Osteoblast (primary cell): Measurements from ENCODE around the gene SHFL. TPM values are rescaled to one million over a fixed set of nuclear protein-coding genes. Genes with fewer than 3 reads are reported as not detected.
A peak's percentile ranks its signal among the peaks of the same experiment; 100 is the strongest.

Source experiments
- DNase-seq: peaks from one replicate; pipeline ENCODE4 v3.0.0; 2011; ENCODE audit warnings: low spot score, mixed read lengths; ENCODE audit not compliant: insufficient read length; ENCODE audit errors: missing footprints
- H2AFZ ChIP-seq: 2 replicates; pipeline ENCODE4 v1.6.0; 2011; ENCODE audit warnings: mild to moderate bottlenecking, low read length
- H3K27ac ChIP-seq: 2 replicates; pipeline ENCODE4 v1.5.1; 2011; ENCODE audit warnings: mild to moderate bottlenecking, low read depth, low read length, moderate library complexity
- H3K27me3 ChIP-seq: 2 replicates; pipeline ENCODE4 v1.6.0; 2012; ENCODE audit warnings: mild to moderate bottlenecking, control low read depth, inconsistent platforms, low read length, moderate library complexity; ENCODE audit not compliant: insufficient read depth
- H3K36me3 ChIP-seq: 2 replicates; pipeline ENCODE4 v1.5.1; 2011; ENCODE audit warnings: mild to moderate bottlenecking, low read length, control low read depth, moderate library complexity; ENCODE audit not compliant: insufficient read depth
- H3K4me1 ChIP-seq: 2 replicates; pipeline ENCODE4 v1.5.1; 2011; ENCODE audit warnings: mild to moderate bottlenecking, low read length, control low read depth, moderate library complexity; ENCODE audit not compliant: insufficient read depth
- H3K4me2 ChIP-seq: 2 replicates; pipeline ENCODE4 v1.6.0; 2011; ENCODE audit warnings: mild to moderate bottlenecking, low read length; ENCODE audit not compliant: insufficient read depth
- H3K4me3 ChIP-seq: fragments of 200-600 bp; sonication (generic); 3 replicates; pipeline ENCODE4 v1.5.1; 2012; ENCODE audit warnings: mild to moderate bottlenecking, low read length, inconsistent platforms; ENCODE audit not compliant: insufficient read depth
- H3K79me2 ChIP-seq: 2 replicates; pipeline ENCODE4 v1.6.0; 2012; ENCODE audit warnings: mild to moderate bottlenecking, low read length, control low read depth, inconsistent platforms; ENCODE audit not compliant: insufficient read depth
- H3K9me3 ChIP-seq: 2 replicates; pipeline ENCODE4 v1.5.1; 2011; ENCODE audit warnings: low read depth, low read length, control low read depth
- H4K20me1 ChIP-seq: 2 replicates; pipeline ENCODE4 v1.6.0; 2012; ENCODE audit warnings: mild to moderate bottlenecking, low read length, control low read depth; ENCODE audit not compliant: insufficient read depth
- total RNA-seq: library from RNA; depleted of rRNA; stranded (reverse); fragments of >200 nt; gene quantifications from 2 replicates; pipeline ENCODE4 v1.2.3, GENCODE V29; 2012
- TF ChIP-seq, protein P1 (sequence below): IDR thresholded peaks from 2 replicates; pipeline ENCODE4 v1.5.1; 2011; ENCODE audit warnings: mild to moderate bottlenecking, low read depth, low read length, moderate library complexity; ENCODE audit errors: extremely low read depth

The SHFL gene
- total RNA-seq, 1 donor = 22.4 TPM

DNA sequence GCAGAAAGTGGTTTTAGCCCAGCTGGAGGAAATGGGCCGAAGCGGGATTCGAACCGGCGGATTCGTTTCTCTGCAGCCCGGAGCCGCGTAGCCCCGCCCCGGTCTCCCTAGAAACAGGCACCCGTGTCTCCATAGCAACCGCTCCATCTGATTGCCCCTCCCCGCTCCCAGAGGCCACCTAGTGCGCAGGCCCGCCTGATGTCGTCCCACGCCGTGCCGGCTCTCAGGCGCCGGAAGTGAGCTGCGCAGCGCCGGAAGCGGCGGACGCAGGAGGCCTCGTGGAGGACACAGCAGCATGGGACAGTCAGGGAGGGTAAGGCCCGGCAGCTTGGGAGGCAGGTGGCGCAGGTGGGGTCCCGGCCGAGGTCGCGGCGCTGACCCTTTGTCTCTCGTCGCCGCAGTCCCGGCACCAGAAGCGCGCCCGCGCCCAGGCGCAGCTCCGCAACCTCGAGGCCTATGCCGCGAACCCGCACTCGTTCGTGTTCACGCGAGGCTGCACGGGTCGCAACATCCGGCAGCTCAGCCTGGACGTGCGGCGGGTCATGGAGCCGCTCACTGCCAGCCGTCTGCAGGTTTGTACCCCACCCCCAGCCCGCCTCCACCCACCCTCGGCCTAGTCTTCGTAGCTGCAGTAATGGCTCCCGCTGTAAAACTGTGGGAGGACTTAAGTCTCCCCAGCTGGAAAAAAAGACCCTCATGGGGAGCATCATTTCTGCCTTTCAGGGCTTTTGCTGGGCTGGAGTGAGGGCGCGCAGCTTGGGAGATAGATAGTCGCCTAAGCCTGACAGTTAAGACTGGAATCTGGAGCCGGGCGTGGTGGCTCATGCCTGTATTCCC lies 20.2 kb downstream of the SHFL start, which contains the start of gene PPAN:
Gene PPAN (plus strand): TSS at position 263 of the 837 bp plus-strand sequence. CDS start 33 bp downstream, at position 296.
- H2AFZ ChIP-seq = peak within 1 kb of the TSS; percentile 77
- peak within 1 kb of the TSS; percentile 93 for H3K4me3 ChIP-seq
- H3K4me2 ChIP-seq = peak within 1 kb of the TSS; percentile 94
- peaks cover 29% of the 10 kb centered on the region for H3K79me2 ChIP-seq
- peaks cover 10% of the 10 kb centered on the region for H3K4me1 ChIP-seq
- TF ChIP-seq, protein P1, sequence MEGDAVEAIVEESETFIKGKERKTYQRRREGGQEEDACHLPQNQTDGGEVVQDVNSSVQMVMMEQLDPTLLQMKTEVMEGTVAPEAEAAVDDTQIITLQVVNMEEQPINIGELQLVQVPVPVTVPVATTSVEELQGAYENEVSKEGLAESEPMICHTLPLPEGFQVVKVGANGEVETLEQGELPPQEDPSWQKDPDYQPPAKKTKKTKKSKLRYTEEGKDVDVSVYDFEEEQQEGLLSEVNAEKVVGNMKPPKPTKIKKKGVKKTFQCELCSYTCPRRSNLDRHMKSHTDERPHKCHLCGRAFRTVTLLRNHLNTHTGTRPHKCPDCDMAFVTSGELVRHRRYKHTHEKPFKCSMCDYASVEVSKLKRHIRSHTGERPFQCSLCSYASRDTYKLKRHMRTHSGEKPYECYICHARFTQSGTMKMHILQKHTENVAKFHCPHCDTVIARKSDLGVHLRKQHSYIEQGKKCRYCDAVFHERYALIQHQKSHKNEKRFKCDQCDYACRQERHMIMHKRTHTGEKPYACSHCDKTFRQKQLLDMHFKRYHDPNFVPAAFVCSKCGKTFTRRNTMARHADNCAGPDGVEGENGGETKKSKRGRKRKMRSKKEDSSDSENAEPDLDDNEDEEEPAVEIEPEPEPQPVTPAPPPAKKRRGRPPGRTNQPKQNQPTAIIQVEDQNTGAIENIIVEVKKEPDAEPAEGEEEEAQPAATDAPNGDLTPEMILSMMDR = no peak
- H3K36me3 ChIP-seq = peaks cover 36% of the 10 kb centered on the region
- no peaks in the 10 kb centered on the region for H3K9me3 ChIP-seq
- peaks cover 3% of the 10 kb centered on the region for H4K20me1 ChIP-seq
- H3K27ac ChIP-seq = peak within 1 kb of the TSS; percentile 88
- no peaks in the 10 kb centered on the region for H3K27me3 ChIP-seq
- peak; percentile 100 for DNase-seq

DNA sequence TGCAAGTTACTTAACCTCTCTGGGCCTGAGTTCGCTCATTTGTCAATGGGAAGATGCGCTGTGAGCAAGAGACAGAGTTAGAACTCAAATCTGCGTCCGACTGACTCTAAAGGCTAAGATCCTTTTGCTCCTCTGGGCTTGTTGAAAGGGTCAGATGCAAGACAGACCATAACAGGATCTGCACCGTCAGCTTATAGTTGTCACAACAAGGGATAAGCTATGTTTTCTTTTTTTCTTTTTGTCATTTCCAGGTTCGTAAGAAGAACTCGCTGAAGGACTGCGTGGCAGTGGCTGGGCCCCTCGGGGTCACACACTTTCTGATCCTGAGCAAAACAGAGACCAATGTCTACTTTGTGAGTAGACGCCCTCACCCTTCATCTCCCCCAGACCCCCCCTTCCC lies 21.1 kb downstream of the SHFL start:
- H3K27ac ChIP-seq = peak overlapping the region; percentile 88
- H2AFZ ChIP-seq = no peak overlapping the region
- TF ChIP-seq, protein P1 = no peak
- H3K27me3 ChIP-seq = no peaks in the 10 kb centered on the region
- H3K9me3 ChIP-seq = no peaks in the 10 kb centered on the region
- H3K4me3 ChIP-seq = peak overlapping the region; percentile 93
- peaks cover 29% of the 10 kb centered on the region for H3K79me2 ChIP-seq
- H3K4me2 ChIP-seq = peak overlapping the region; percentile 94
- peaks cover 39% of the 10 kb centered on the region for H3K36me3 ChIP-seq
- peaks cover 10% of the 10 kb centered on the region for H3K4me1 ChIP-seq
- DNase-seq = peak; percentile 61
- H4K20me1 ChIP-seq = peaks cover 6% of the 10 kb centered on the region

DNA sequence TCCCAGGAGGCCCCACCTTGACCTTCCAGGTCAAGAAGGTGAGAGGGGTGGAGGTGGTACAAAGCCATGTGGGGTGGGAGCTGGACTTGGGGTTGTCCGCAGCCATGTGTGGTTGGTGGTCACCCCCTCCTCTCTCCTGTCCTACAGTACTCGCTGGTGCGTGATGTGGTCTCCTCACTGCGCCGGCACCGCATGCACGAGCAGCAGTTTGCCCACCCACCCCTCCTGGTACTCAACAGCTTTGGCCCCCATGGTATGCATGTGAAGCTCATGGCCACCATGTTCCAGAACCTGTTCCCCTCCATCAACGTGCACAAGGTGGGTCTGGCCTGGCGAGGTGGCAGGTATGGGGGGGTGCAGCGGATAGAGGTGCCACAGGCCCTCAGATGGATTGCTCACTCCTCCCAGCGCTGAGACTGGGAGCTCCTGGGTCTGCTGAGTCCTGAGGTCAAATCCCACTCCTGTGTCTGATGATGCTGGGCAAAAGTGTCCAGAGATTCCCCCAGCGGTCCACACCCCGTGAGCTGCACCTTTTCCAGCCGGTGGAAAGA lies 21.8 kb downstream of the SHFL start:
- H3K27ac ChIP-seq = no peak overlapping the region
- no peaks in the 10 kb centered on the region for H3K27me3 ChIP-seq
- no peak overlapping the region for H3K4me2 ChIP-seq
- no peak overlapping the region for H2AFZ ChIP-seq
- no peak overlapping the region for H3K4me3 ChIP-seq
- H3K4me1 ChIP-seq = peaks cover 10% of the 10 kb centered on the region
- peaks cover 29% of the 10 kb centered on the region for H3K79me2 ChIP-seq
- H4K20me1 ChIP-seq = peaks cover 6% of the 10 kb centered on the region
- no peaks in the 10 kb centered on the region for H3K9me3 ChIP-seq
- peak; percentile 13 for DNase-seq
- H3K36me3 ChIP-seq = peaks cover 39% of the 10 kb centered on the region
- TF ChIP-seq, protein P1 = no peak

DNA sequence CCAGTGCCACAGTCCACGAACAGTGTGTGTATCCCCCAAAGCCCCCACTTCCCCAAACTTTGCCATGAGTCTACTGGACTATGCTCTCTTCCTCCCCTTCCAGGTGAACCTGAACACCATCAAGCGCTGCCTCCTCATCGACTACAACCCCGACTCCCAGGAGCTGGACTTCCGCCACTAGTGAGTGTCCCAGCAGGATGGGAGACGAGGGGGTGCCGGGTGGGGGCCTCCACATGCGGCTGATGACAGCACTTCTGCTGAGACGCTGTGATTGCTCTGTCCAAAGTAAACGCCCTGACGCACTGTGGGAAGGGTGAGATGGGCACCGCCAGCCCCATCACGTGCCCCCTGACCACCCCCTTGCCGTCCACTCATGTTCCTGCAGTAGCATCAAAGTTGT lies 23.4 kb downstream of the SHFL start:
- H3K4me3 ChIP-seq = no peak overlapping the region
- DNase-seq = peak; percentile 54
- no peaks in the 10 kb centered on the region for H3K27me3 ChIP-seq
- peaks cover 10% of the 10 kb centered on the region for H3K4me1 ChIP-seq
- H3K79me2 ChIP-seq = peaks cover 29% of the 10 kb centered on the region
- H2AFZ ChIP-seq = no peak overlapping the region
- H4K20me1 ChIP-seq = peaks cover 6% of the 10 kb centered on the region
- H3K36me3 ChIP-seq = peaks cover 43% of the 10 kb centered on the region
- H3K27ac ChIP-seq = no peak overlapping the region
- no peak overlapping the region for H3K4me2 ChIP-seq
- TF ChIP-seq, protein P1 = no peak
- no peaks in the 10 kb centered on the region for H3K9me3 ChIP-seq
